Spinal cord (tissue), 10 donors: ENCODE data around the gene PPM1M. TPM values are rescaled to one million over a fixed set of nuclear protein-coding genes. Genes with fewer than 3 reads are reported as not detected.
"Not testable (repeated sequence)": the region's sequence is repeated elsewhere in the genome, so short reads cannot be mapped to it uniquely, and the experiment has no call there.

Experiments used
- DNase-seq, 6 donors: peaks; one replicate each; pipeline versions ENCODE4 v3.0.0 to v3.0.0-alpha.2; 2013 to 2015; ENCODE audit warnings: low spot score in 6 of 6, low read depth in 4 of 6
- H3K27ac ChIP-seq: one replicate; pipeline ENCODE4 v1.5.1; 2013; ENCODE audit warnings: low read depth, low read length, control low read depth
- H3K27me3 ChIP-seq: one replicate; pipeline ENCODE4 v1.6.1; 2013; ENCODE audit warnings: low read length; ENCODE audit not compliant: control insufficient read depth, insufficient read depth
- H3K36me3 ChIP-seq: one replicate; pipeline ENCODE4 v1.6.1; 2013; ENCODE audit warnings: low read length; ENCODE audit not compliant: control insufficient read depth, insufficient read depth
- H3K4me1 ChIP-seq: one replicate; pipeline ENCODE4 v1.6.1; 2013; ENCODE audit warnings: low read length; ENCODE audit not compliant: control insufficient read depth, insufficient read depth
- H3K4me3 ChIP-seq: one replicate; pipeline ENCODE4 v1.5.1; 2013; ENCODE audit warnings: low read depth, low read length, control low read depth
- H3K9me3 ChIP-seq: one replicate; pipeline ENCODE4 v1.6.1; 2013; ENCODE audit warnings: low read length; ENCODE audit not compliant: control insufficient read depth, insufficient read depth
- WGBS: methylation state at CpG from one replicate; pipeline ENCODE4 v1.1.5; 2013; ENCODE audit warnings: missing lambda C conversion rate; ENCODE audit not compliant: insufficient coverage; 5-methylcytosine and 5-hydroxymethylcytosine counted together
- polyA plus RNA-seq, 2 donors: library from polyadenylated mRNA; unstranded; fragments of 120-200 nt; gene quantifications; one replicate each; pipeline ENCODE4 v1.2.1, GENCODE V29; 2013; ENCODE audit not compliant: insufficient read length in 2 of 2
- total RNA-seq, 2 donors: library from RNA; depleted of rRNA in 1 of 2; stranded (reverse); fragments of 120-200 nt in 1 of 2; fragments of >200 nt in 1 of 2; gene quantifications; one replicate each; pipeline versions ENCODE4 v1.2.3 to v1.2.4, GENCODE V29; 2013 to 2014
- donor health status: healthy.

Gene PPM1M
- total and polyA plus RNA-seq, 4 donors, result 7.9 to 21.7 (median 19.6) TPM

GRCh38 chr3:52269776-52270175, 24.2 kb downstream of the PPM1M start:
- Histone ChIP-seq H3K4me3 (no peak overlapping the region), H3K27me3 (no peaks in the 10 kb centered on the region), H3K27ac (no peak overlapping the region), H3K9me3 (no peaks in the 10 kb centered on the region), H3K36me3 (peaks cover 48% of the 10 kb centered on the region), H3K4me1 (peaks cover 13% of the 10 kb centered on the region)
- 86% methylated on average over 1 of the region's 3 CpGs for WGBS
- no peak for DNase-seq

- Histone ChIP-seq H3K9me3 (no peaks in the 10 kb centered on the region), H3K4me1 (peaks cover 17% of the 10 kb centered on the region), H3K27me3 (no peaks in the 10 kb centered on the region), H3K36me3 (peaks cover 45% of the 10 kb centered on the region), H3K4me3 (no peak overlapping the region), H3K27ac (no peak overlapping the region)
- DNase-seq, result no peak
- WGBS, result 78% methylated on average over 6 of the region's 9 CpGs
Measured at GRCh38 chr3:52270252-52270754, 24.7 kb downstream of the PPM1M start.

GRCh38 chr3:52272172-52272571, 26.6 kb downstream of the PPM1M start:
- WGBS, result 93% methylated on average over 3 of the region's 9 CpGs
- DNase-seq, H3K27ac ChIP-seq, H3K4me3 ChIP-seq, H3K27me3 ChIP-seq, H3K9me3 ChIP-seq: not testable (repeated sequence)
- Histone ChIP-seq H3K4me1 (peaks cover 33% of the 10 kb centered on the region), H3K36me3 (peaks cover 34% of the 10 kb centered on the region)

- WGBS, result no CpG with 5 or more reads among the region's 3 CpGs
- peaks cover 33% of the 10 kb centered on the region for H3K4me1 ChIP-seq
- H3K27ac ChIP-seq, result no peak overlapping the region
- DNase-seq, result no peak
- no peak overlapping the region for H3K4me3 ChIP-seq
- no peaks in the 10 kb centered on the region for H3K9me3 ChIP-seq
- peaks cover 33% of the 10 kb centered on the region for H3K36me3 ChIP-seq
- H3K27me3 ChIP-seq, result no peaks in the 10 kb centered on the region
Measured at GRCh38 chr3:52272831-52273230, 27.3 kb downstream of the PPM1M start.

- H3K27ac ChIP-seq, H3K4me3 ChIP-seq, H3K27me3 ChIP-seq, DNase-seq, H3K9me3 ChIP-seq: not testable (repeated sequence)
- H3K4me1 ChIP-seq, result peaks cover 41% of the 10 kb centered on the region
- H3K36me3 ChIP-seq, result peaks cover 18% of the 10 kb centered on the region
- WGBS, result 84% methylated on average over 3 of the region's 18 CpGs
Measured at GRCh38 chr3:52274781-52275180, 29.2 kb downstream of the PPM1M start.

GRCh38 chr3:52277071-52277964, 31.8 kb downstream of the PPM1M start:
- WGBS, result under 1% methylated on average over 22 of the region's 28 CpGs
- H3K4me1 ChIP-seq, result peaks cover 44% of the 10 kb centered on the region

GRCh38 chr3:52277972-52278509, 32.5 kb downstream of the PPM1M start:
- Histone ChIP-seq H3K36me3 (peaks cover 12% of the 10 kb centered on the region), H3K27ac (peak overlapping the region; percentile 97), H3K27me3 (no peaks in the 10 kb centered on the region), H3K4me1 (peaks cover 44% of the 10 kb centered on the region), H3K9me3 (no peaks in the 10 kb centered on the region), H3K4me3 (peak overlapping the region; percentile 76)
- DNase-seq, result no peak
- under 1% methylated on average over 53 of the region's 54 CpGs for WGBS

More at GRCh38 chr3:52277071-52277964, 31.8 kb downstream of the PPM1M start:
- Histone ChIP-seq H3K27me3 (no peaks in the 10 kb centered on the region), H3K36me3 (peaks cover 14% of the 10 kb centered on the region), H3K4me3 (peak overlapping the region; percentile 76), H3K9me3 (no peaks in the 10 kb centered on the region), H3K27ac (peak overlapping the region; percentile 97)
- DNase-seq, result peak in 3 of 6 donors; percentile 53 to 81 (median 76)

GRCh38 chr3:52278510-52279069, 33.0 kb downstream of the PPM1M start, which contains the start of gene WDR82:
WDR82 (minus strand) TSS chr3:52278649; CDS start chr3:52278361, 288 bp downstream.
- H3K27me3 ChIP-seq, result no peaks in the 10 kb centered on the region
- H3K36me3 ChIP-seq, result peaks cover 10% of the 10 kb centered on the region
- H3K27ac ChIP-seq, result peak within 1 kb of the TSS; percentile 97
- no peaks in the 10 kb centered on the region for H3K9me3 ChIP-seq
- WGBS, result under 1% methylated on average over 57 of the region's 58 CpGs
- H3K4me3 ChIP-seq, result peak within 1 kb of the TSS; percentile 76
- DNase-seq, result peak; percentile 78 to 98 (median 90)
- peaks cover 42% of the 10 kb centered on the region for H3K4me1 ChIP-seq

- 36% methylated on average over 2 of the region's 2 CpGs for WGBS
- Histone ChIP-seq H3K36me3 (peaks cover 6% of the 10 kb centered on the region), H3K4me3 (peak overlapping the region; percentile 9), H3K27me3 (no peaks in the 10 kb centered on the region), H3K27ac (peak overlapping the region; percentile 97), H3K9me3 (no peaks in the 10 kb centered on the region), H3K4me1 (peaks cover 34% of the 10 kb centered on the region)
- DNase-seq, result peak in 1 of 6 donors; percentile 21
Measured at GRCh38 chr3:52279596-52279995, 34.0 kb downstream of the PPM1M start.
